ENCODE measurements around the gene APOL6. TPM values are rescaled to one million over a fixed set of nuclear protein-coding genes. Genes with fewer than 3 reads are reported as not detected.

APOL6 gene
- total and polyA plus RNA-seq, 9 of the 15 experiments (the other 6 are each of a cell fraction or from before 2014, with no cell fraction given) = 0.29 to 1.2 (median 0.70) TPM

GRCh38 chr22:35604621-35605368 is 43.5 kb upstream of the APOL6 start (continued):
- no peak for TF ChIP-seq ZNF518B (CRISPR knock-in tag; IDR thresholded peaks at IDR 0.05)
- TF ChIP-seq MNT (conservative IDR thresholded peaks at IDR 0.05) = no peak
- TF ChIP-seq CHAMP1 (IDR thresholded peaks at IDR 0.05) = no peak
- TF ChIP-seq NFIX (CRISPR knock-in tag; IDR thresholded peaks at IDR 0.05; ENCODE audit: low read depth) = no peak
- no peak for TF ChIP-seq ZNF407 (IDR thresholded peaks at IDR 0.05; ENCODE audit: low read depth)
- peak; percentile 73; the same call in 1 of the 2 replicates for TF ChIP-seq SMARCE1 (IDR thresholded peaks at IDR 0.05)
- TF ChIP-seq PURB (CRISPR knock-in tag; IDR thresholded peaks at IDR 0.05; ENCODE audit: low read depth) = no peak
- no peak for TF ChIP-seq ETV1 (tag; conservative IDR thresholded peaks at IDR 0.05; ENCODE audit: low read depth)
